ENCODE results near the gene XAB2.
"Not testable (repeated sequence)": the region's sequence is repeated elsewhere in the genome, so short reads cannot be mapped to it uniquely, and the experiment has no call there.

Gene XAB2

DNA sequence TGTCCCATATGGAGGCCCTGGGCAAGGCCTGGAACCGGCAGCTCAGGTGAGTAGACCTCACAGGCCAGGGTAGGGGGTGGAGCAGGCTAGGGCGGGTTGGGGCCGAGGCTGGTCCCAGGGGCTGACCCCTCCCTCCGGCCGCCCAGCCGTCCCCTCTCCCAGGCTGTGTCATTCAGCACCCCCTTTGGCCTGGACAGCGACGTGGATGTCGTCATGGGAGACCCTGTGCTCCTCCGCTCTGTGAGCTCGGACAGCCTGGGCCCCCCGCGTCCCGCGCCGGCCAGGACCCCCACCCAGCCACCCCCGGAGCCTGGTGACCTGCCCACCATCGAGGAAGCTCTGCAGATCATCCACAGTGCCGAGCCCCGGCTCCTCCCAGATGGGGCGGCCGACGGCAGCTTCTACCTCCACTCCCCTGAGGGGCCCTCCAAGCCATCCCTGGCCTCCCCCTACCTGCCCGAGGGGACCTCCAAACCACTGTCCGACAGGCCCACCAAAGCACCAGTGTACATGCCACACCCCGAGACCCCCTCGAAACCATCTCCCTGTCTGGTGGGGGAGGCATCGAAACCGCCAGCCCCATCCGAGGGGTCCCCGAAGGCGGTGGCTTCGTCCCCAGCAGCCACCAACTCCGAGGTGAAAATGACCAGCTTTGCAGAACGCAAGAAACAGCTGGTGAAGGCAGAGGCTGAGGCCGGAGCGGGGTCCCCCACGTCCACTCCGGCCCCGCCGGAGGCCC is 17.6 kb downstream of the XAB2 start:
- no peak for DNase-seq (ENCODE audit: low read depth)

DNA sequence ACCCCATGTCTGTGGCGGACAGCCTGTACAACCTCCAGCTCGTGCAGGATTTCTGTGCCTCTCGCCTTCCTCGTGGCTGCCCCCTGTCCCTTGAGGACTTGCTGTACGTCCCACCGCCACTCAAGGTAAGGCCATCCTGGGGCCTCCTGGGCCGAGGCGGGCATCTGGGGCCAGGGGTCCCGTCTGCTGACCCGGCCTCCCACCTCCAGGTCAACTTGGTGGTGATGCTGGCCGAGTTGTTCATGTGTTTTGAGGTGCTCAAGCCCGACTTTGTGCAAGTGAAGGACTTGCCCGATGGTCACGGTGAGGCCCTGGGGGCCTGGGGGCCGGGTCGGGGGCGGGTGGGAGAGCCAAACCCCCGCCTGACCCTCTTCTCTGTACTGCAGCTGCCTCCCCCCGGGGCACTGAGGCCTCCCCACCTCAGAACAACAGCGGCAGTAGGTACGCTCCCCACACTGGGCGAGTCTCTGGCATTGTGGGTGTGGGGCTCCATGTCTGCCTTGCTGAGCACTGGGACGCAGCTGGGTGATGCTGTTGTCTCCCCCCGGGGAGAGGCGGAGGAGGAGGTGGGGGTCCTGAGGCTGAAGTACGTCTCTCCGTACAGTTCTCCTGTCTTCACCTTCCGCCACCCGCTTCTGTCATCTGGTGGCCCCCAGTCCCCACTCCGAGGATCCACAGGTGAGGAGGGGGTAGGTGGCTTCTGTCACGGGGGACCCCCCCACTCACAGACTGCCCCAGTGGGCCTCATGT is 18.7 kb downstream of the XAB2 start:
- DNase-seq (ENCODE audit: low read depth), result no peak

DNA sequence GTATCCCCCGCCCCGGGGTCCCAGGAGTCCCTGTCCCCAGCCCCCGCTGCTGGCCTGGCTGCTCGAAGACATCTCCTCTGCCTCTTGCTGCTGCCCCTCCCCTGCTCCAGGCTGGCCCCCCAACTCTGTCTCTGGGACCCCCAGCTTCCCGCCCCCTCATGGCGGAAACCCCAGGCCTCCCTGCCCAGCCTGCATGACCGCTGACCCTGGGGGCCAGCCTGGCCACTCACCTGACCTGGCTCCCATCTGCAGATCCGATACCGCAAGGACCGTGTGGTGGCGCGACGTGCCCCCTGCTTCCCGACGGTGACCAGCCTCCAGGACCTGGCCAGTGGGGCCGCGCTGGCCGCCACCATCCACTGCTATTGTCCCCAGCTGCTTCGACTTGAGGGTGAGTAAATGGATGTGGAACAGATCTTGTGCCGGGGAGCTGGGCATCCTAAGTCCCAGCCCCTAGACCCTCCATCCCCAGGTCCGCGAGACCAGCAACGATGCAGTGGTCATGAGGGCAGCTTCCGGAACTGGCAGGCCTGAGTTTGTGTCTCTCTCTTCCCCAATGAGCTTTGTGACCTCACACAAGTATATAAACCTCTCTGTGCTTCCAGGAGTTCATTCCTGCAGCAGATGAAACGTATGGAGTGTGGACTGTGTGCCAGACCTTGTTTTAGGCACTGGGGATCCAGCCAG is 21.3 kb downstream of the XAB2 start:
- DNase-seq (ENCODE audit: low read depth), result no peak

DNA sequence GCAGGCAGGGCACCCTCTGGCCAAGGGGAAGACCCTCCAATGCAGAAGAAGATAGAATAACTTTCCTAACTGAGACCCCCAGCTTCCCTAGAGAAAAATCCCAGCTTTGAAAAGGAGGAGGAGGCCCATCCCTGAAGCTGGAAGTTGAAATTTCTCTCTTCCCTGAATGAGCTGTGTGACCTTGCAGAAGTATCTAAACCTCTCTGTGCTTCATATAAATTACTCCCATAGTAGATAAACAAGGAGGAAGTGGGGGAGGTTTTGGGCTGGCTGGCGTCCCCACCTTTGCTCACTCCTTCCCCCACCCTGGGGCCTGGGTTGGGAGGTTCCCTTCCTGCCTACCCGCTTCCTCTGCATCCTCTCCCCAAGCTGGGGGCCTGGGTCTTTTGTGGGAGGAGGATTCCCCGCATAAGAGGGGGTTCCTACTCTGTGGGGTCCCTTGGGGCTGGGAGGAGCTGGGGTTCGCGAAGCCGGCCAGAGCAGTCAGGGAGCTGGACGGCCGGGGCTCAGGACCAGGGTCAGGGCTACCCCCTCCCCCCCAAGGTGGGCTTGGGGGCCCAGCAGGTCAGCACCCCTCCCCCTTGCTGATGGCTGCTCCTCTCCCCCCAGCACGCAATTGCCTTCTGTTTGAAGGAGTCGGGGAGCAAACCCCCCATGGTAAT is 22.0 kb downstream of the XAB2 start:
- DNase-seq (ENCODE audit: low read depth), result no peak

DNA sequence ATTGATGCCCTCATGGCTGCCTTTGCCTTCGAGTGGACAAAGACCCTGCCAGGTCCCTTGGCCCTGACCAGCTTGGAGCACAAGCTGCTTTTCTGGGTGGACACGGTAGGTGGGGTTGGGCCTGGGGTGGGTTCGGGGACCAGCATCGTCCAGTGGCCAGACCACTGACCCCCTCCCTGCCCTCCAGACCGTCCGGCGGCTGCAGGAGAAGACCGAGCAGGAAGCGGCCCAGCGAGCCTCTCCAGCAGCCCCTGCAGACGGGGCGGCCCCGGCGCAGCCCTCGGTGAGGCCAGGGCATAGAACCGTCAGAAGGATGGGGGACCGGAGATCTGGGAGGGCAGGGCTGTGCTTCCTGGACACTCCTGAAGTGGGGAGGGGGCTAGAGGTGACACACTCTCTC is 23.1 kb downstream of the XAB2 start:
- DNase-seq (ENCODE audit: low read depth), result no peak

DNA sequence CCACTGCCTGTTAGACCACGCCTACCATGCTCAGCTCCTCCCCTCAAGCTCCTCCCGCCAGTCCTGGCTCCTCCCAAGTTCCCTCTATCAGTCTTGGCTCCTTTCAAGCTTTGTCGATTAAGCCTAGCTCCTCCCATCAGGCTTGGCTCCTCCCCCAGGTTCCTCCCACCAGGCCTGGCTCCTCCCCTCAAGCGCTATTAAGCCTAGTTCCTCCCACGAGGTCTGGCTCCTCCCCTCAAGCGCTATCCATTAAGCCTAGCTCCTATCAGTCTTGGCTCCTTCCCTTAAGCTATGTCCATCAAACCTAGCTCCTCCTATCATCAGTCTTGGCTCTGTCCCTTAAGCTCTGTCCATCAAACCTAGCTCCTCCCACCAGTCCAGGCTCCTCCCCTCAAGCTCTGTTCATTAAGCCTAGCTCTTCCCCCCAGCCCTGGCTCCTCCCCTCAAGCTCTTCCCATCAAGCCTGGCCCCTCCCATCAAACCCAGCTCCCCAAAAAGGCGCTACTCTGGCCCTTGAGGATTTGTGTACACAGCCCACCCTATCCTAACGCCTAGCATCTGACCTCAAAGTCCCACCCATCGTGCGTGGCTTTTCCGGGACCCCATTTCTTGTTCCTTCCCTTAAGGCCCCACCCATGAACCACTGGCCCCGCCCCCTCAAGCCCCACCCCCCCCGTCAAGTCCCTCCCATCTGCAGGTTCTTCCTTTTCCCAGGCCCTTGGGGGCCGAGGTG is 23.7 kb downstream of the XAB2 start:
- peak; percentile 35 for DNase-seq (ENCODE audit: low read depth)

DNA sequence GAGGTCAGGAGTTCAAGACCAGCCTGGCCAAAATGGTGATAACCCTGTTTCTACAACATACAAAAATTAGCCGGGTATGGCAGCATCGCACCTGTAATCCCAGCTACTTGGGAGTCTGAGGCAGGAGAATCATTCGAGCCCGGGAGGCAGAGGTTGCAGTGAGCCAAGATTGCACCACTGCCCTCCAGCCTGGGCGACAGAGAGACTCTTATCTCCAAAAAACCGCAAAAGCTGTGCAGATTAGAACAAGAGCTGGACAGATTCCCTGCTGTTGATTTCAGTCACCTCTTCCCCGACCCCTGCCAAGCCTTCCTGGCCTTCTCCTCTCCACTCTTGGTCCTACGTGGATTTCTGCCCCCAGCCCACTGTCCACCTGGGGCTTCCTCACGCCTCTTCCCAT is 25.4 kb downstream of the XAB2 start:
- DNase-seq (ENCODE audit: low read depth), result no peak

DNA sequence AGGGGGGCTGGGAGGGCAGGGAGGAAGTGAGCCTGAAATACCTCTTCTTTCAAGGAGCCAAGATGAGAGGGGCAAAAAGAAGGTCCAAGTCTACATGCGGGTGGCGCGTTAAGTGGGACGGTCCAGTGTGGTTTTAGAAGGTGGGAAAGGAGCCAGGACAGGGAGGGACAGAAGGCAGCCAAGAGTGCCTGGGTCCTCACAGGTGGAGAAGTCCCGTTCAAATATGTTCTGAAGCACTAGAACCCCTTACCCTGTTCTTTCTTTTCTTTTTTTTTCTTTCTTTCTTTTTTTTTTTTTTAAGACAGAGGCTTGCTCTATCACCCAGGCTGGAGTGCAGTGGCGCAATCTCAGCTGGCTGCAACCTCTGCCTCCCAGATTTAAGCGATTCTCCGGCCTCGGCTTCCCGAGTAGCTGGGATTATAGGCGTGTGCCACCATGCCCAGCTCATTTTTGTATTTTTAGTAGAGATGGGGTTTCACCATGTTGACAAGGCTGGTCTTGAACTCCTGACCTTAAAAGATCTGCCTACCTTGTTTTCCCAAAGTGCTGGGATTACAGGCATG is 26.3 kb downstream of the XAB2 start:
- no peak for DNase-seq (ENCODE audit: low read depth)

DNA sequence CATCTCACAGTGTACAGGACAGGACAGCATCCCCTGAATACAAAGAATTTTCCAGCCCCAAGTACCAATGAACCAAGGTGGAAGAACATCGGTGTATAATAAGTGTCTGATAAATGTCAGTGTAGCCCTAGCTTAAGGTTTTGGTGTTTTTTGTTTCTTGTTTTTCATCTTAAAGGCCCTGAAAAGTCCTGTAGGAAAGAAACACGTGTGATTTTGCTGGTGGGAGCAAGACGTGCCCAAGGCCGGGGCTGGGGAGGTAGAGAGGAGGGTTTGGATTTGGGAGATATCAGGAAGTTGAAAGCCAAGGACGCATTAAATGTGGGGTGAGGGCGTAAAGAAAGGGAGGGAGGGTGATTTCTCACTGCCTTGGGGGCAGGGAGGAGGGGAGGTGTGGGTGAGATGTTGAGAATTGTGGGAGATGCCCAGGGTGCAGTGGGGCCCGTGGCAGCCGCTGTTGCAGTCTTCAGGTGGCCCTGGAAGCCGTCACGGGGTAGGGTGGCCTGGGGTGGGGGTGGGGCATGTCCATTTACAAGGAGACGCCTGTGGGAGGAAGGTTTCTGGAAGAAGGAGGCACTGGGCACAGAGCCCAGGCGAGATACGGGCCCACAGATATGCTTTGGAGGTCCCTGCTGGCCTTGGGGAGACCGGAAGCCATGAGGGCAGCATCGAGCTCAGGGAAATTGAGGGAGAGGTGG is 27.0 kb downstream of the XAB2 start:
- no peak for DNase-seq (ENCODE audit: low read depth)

DNA sequence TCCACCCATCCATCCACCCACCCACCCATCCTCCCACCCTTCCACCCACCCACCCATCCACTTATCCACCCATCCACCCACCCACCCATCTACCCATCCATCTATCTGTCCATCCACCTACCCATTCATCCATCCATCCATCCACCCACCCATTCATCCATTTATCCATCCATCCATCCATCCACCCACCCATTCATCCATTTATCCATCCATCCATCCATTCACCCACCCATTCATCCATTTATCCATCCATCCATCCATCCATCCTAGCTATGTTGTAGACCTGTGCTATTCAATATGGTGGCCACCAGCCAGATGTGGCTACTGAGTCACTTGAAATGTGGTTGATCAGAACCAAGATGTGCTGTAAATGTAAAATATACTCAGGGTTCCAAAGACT is 28.6 kb downstream of the XAB2 start:
- no peak for DNase-seq (ENCODE audit: low read depth)

DNA sequence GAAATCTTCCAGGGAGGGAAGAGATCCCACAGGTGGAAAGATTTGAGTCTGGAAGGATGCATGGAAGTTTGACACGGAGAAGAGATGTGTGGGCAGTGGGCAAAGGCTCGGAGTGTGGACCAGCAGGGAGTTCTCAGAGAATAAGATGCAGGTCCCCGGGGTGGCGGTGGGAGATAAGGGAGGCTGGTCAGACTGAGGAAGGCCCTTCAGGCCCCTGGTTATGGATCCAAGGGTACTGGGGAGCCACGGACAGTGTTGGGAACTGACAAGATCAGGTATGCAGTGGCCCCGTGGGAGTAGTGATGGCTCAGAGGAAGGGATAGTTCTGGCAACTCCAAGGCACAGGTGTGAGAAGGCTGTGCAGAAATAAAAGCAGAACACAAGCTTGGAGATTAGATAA is 31.2 kb downstream of the XAB2 start:
- DNase-seq (ENCODE audit: low read depth), result no peak

DNA sequence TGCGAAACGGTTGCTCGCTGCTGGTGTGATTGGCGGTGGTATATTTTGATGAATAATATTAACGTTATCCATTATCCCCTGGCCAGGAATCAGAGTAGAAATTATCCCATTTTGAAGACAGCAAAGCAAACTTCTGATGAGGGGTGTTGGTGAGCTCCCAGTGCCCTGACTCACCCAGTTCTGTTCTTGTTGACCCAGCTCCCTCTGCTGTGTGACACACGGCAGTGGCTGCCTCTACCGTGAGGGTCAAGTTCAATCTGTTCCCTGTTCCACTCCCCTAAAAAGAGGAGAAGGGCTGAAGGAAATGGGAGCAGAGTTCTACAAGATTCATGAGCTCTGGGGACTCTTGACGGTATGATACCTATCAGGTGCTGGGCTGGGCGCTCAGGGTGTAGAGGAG is 31.7 kb downstream of the XAB2 start:
- DNase-seq (ENCODE audit: low read depth), result no peak

DNA sequence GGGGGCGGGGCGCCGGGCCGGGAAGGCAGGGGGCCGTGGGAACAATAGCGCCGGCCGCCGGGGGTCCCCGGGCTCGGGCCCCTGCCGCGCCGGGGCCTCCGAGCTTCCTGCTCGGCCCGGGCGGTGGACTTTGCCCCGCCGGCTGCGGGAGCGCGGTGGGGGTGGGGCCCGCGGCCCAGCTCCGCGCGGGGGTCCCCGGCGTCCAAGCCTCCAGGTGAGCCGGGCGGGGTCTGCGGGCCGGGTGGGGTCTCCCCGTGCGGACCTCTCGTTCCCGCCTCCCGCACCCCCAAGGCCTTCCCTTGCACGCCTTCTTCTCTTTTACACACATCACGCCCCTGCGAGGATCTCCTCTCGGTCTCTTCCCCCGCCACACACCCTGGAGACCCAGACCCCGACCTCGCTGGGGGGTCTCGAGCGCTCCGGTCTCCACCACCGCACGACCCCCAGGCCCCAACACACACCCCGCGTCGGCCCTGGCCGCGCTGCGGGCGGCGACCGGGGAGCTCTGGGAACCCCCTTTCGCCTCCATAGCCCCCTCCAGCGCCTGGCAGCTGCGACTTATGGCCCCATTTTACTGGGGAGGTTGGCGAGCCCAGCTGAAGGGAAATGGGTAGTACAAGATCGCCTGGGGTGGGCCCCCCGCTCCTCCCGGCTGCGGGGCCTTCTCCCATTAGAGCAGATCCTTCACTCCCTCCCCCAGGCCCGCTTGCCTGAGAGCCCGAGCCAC is 33.0 kb downstream of the XAB2 start:
- no peak for DNase-seq (ENCODE audit: low read depth)

DNA sequence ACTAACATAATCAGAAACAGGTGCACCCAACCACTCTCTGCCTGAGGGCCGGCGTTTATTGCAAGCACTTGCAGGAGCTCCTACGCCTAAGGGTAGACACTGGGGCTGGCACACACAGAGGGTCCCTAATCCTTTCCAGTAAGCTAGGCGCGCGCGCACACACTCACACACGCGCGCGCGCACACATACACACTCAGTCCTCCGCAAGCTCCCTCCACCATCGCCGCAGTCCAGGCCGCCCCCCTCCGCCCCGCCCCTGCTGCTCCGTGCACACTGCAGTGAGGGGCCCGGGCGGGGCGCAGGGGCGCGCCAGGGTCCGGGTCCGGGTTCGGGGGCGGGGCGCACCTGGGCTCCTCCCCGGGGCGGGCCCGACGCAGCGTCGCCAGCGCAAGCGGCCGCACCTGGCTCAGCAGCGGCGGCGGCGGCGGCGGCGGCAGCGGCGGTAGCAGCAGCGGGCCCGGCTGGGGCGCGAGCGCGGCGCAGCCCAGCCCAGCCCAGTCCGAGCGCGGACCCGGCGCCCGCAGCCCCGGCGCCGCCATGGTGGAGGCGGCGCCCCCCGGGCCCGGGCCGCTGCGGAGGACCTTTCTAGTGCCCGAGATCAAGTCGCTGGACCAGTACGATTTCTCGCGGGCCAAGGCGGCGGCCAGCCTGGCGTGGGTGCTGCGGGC is 33.7 kb downstream of the XAB2 start, which contains the start of gene CAMSAP3:
Gene CAMSAP3, plus strand, starts transcription at position 398 of the 668 bp plus-strand sequence. Its CDS starts 140 bp downstream, at position 538.
- DNase-seq (ENCODE audit: low read depth), result peak; percentile 47

DNA sequence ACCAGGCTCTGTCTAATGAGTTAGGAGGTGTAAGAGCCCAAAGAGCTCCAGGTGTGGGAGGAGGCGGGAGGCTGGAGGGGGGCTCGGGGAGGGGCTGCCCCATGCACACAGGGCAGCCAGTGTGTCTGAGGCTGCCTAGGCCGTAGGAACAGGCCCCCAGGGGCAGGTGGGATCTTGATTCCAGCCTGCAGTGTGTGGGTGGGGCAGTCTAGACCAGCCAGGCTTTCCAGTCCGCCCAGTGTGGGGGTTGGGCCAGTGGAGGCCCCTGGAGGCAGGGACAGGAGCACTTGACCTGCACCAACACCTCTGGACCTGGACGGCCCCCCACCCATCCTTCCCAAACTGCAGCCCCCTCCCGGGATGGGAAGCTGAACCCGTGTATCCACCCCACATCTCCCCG is 39.1 kb downstream of the XAB2 start:
- DNase-seq (ENCODE audit: low read depth), result no peak

DNA sequence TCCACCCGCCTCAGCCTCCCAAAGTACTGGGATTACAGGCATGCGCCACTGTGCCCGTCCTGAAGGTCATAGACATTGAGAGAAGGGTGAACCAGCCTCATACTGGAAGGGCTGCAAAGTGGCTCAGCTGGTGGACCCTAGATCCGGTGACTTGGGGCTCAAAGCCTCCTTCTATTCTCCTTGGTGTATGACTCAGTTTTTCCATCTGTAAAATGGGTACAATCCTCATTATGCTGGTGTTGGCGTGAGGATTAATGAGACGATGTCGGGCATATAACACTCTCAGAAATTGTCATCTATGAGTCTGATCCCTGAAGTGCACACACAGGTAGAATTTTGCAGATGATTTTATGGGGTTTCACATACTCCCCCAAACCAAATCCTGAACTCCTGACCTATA is 39.5 kb downstream of the XAB2 start:
- DNase-seq (ENCODE audit: low read depth), result no peak

DNA sequence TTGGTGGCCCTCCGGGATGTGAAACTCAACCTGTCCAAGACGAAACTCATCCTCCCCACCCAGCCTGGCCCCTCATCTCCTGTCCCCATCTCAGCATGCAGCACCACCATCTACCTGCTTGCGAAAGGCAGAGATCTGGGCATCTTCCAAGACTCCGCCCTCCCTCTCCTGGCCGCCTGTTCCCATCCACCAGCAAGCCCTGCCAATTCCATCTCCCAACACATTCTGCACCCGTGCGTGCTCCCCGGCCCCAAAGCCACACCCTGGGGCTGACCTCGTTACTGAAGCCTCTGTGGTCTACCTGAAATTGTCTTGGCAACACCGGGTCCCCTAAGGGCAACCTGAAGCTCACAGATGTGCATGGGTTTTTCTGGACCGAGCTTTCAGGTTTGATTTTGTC is 46.9 kb downstream of the XAB2 start:
- DNase-seq (ENCODE audit: low read depth), result no peak

DNA sequence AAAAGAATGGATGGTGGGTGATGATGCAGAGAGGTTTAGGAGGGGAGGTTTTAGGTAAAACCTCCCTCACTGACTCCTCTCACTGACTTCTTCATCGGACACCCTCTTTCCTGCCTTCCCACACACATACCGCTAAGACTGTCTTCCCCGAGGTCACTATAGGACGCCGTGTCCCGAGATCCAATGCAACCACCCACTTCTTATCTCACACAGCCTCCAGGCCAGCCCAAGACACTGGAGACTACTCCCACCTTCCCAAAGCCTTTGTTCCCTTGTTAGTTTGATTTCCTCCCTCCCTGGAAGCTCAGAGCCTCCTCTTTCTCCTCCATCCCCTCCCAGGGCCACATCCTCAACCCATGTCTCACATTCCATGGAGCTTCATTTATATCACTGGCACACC is 50.2 kb downstream of the XAB2 start:
- no peak for DNase-seq (ENCODE audit: low read depth)

DNA sequence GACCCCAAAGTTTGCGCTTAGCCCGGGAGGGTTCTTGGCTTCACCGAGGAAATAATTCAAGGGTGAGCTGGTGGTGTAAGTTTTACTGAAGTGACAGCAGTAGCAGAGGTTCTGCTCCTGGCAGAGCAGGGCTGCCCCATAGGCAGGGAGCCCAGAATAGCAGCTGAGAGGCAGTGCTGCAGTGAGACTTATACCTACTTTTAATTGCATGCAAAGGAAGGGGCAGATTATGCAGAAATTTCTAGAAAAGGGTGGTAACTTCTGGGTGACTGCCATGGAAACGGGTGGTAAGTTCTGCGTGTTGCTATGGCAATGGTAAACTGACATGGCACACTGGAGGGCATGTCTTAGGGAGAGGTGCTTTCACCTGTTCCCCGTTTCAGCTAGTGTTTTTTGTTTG is 51.2 kb downstream of the XAB2 start:
- no peak for DNase-seq (ENCODE audit: low read depth)

DNA sequence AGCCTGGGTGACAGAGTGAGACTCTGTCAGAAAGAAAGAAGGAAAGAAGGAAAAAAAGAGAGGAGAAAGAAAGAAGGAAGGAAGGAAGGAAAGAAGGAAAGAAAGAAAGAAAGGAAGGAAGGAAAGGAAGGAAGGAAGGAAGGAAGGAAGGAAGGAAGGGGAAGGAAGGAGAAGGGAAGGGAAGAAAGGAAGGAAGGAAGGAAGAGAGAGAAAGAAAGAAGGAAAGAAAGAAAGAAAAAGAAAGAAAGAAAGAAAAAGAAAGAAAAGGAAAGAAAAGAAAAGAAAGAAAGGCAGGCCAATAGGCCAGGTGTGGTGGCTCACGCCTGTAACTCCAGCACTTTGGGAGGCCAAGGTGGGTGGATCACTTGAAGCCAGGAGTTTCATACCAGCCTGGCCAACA is 51.9 kb downstream of the XAB2 start:
- DNase-seq (ENCODE audit: low read depth), result not testable (repeated sequence)
